Natural killer cell (primary cell): ENCODE results near the gene MB. TPM values are rescaled to one million over a fixed set of nuclear protein-coding genes. Genes with fewer than 3 reads are reported as not detected.

Experiments used
- ATAC-seq, 3 donors: fragments of 150-1000 bp in 2 of 3; fragments of 200-7000 bp in 1 of 3; cut with Tn5 transposase; 1 replicate in 1 of 3; 2 replicates in 2 of 3; pipeline ENCODE4 v1.10.0; 2021; ENCODE audit warnings: mild to moderate bottlenecking in 2 of 3, moderate library complexity in 2 of 3
- DNase-seq, 2 donors: peaks; one replicate each; pipeline versions ENCODE4 v3.0.0 to v3.0.0-alpha.2; 2013 to 2021; ENCODE audit warnings: mixed read lengths in 1 of 2
- H3K27ac ChIP-seq: one replicate; pipeline ENCODE4 v1.5.1; 2013; ENCODE audit warnings: mild to moderate bottlenecking, low read length
- H3K27me3 ChIP-seq: one replicate; pipeline ENCODE4 v1.6.1; 2013; ENCODE audit warnings: low read length; ENCODE audit not compliant: control insufficient read depth, insufficient read depth
- H3K36me3 ChIP-seq: one replicate; pipeline ENCODE4 v1.6.1; 2013; ENCODE audit warnings: low read length; ENCODE audit not compliant: control insufficient read depth, insufficient read depth
- H3K4me1 ChIP-seq: one replicate; pipeline ENCODE4 v1.6.1; 2013; ENCODE audit warnings: low read length; ENCODE audit not compliant: control insufficient read depth, insufficient read depth
- H3K4me3 ChIP-seq: one replicate; pipeline ENCODE4 v1.5.1; 2013; ENCODE audit warnings: low read length
- H3K9me3 ChIP-seq: one replicate; pipeline ENCODE4 v1.6.1; 2013; ENCODE audit warnings: low read length; ENCODE audit not compliant: control insufficient read depth, insufficient read depth
- H3K27ac Mint-ChIP-seq, 2 donors: one replicate each; pipeline ENCODE4 v1.8.0; 2022; ENCODE audit warnings: mild to moderate bottlenecking in 2 of 2, mixed read lengths in 2 of 2, moderate library complexity in 1 of 2
- H3K27me3 Mint-ChIP-seq, 2 donors: one replicate each; pipeline ENCODE4 v1.8.0; 2022; ENCODE audit warnings: low read depth in 2 of 2, mixed read lengths in 2 of 2
- H3K36me3 Mint-ChIP-seq: one replicate; pipeline ENCODE4 v1.8.0; 2022; ENCODE audit warnings: mixed read lengths
- H3K4me1 Mint-ChIP-seq, 2 donors: one replicate each; pipeline ENCODE4 v1.8.0; 2022; ENCODE audit warnings: mixed read lengths in 2 of 2
- H3K4me3 Mint-ChIP-seq: one replicate; pipeline ENCODE4 v1.8.0; 2022; ENCODE audit warnings: mild to moderate bottlenecking, moderate library complexity, mixed read lengths
- H3K9me3 Mint-ChIP-seq, 2 donors: one replicate each; pipeline ENCODE4 v1.8.0; 2022; ENCODE audit warnings: mixed read lengths in 2 of 2
- CTCF ChIP-seq: fragments of 200-600 bp; IDR thresholded peaks from one replicate; pipeline ENCODE4 v1.8.0; 2022; ENCODE audit warnings: antibody characterized with exemption
- WGBS: methylation state at CpG from one replicate; pipeline ENCODE4 v1.1.7; 2013; ENCODE audit warnings: missing lambda C conversion rate; ENCODE audit not compliant: insufficient coverage; 5-methylcytosine and 5-hydroxymethylcytosine counted together
- intact Hi-C: fragments of 100-400 bp; cut with micrococcal nuclease; formaldehyde crosslinking; loops from one replicate; pipeline ENCODE4 v1.14.2; 2022
- total RNA-seq, 4 donors: library from RNA; stranded (reverse); fragments of 120-200 nt in 1 of 4; gene quantifications; one replicate each; pipeline versions ENCODE4 v1.2.3 to v1.2.4, GENCODE V29; 2013 to 2022

The MB gene
- total RNA-seq, 3 donors from 2014 or later (not counting 1 experiment from before 2014, with no cell fraction given), result not detected

GRCh38 chr22:35590634-35591295 lies 26.4 kb downstream of the MB start:
- Histone ChIP-seq H3K4me3 (no peak overlapping the region), H3K27ac (no peak overlapping the region), H3K4me1 (peaks cover 2% of the 10 kb centered on the region), H3K9me3 (no peaks in the 10 kb centered on the region), H3K36me3 (no peaks in the 10 kb centered on the region), H3K27me3 (no peaks in the 10 kb centered on the region)
- Mint-ChIP-seq H3K9me3 (no peaks in the 10 kb centered on the region), H3K4me3 (no peak overlapping the region), H3K4me1 (no peaks in the 10 kb centered on the region), H3K36me3 (no peaks in the 10 kb centered on the region), H3K27me3 (no peaks in the 10 kb centered on the region), H3K27ac (no peak overlapping the region)
- intact Hi-C loops, result no loop called here
- DNase-seq, result no peak
- TF ChIP-seq CTCF, result no peak
- no peak for ATAC-seq
- 66% methylated on average over 12 of the region's 13 CpGs for WGBS

DNA sequence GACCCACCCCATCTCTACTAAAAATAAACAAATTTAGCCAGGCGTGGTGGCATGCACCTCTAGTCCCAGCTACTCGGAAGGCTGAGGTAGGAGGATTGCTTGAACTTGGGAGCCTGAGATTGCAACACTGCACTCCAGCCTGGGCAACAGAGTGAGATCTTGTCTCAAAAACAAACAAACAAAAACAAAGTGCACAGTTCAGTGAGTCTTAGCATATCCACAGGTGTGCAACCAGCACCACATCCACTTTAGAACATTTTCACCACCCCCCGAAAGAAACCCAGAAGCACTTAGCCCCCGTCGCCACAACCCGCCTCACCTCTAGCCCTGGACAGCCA lies 27.4 kb downstream of the MB start:
- no peak for ATAC-seq
- H3K4me1 ChIP-seq, result peaks cover 2% of the 10 kb centered on the region
- H3K4me3 ChIP-seq, result no peak overlapping the region
- TF ChIP-seq CTCF, result no peak
- no peaks in the 10 kb centered on the region for H3K9me3 ChIP-seq
- no peaks in the 10 kb centered on the region for H3K9me3 Mint-ChIP-seq
- H3K27ac ChIP-seq, result no peak overlapping the region
- DNase-seq, result no peak
- no peaks in the 10 kb centered on the region for H3K36me3 ChIP-seq
- 85% methylated on average over 6 of the region's 6 CpGs for WGBS
- intact Hi-C loops, result no loop called here
- H3K4me1 Mint-ChIP-seq, result no peaks in the 10 kb centered on the region
- no peaks in the 10 kb centered on the region for H3K27me3 Mint-ChIP-seq
- H3K36me3 Mint-ChIP-seq, result no peaks in the 10 kb centered on the region
- no peak overlapping the region for H3K4me3 Mint-ChIP-seq
- no peaks in the 10 kb centered on the region for H3K27me3 ChIP-seq
- H3K27ac Mint-ChIP-seq, result no peak overlapping the region

DNA sequence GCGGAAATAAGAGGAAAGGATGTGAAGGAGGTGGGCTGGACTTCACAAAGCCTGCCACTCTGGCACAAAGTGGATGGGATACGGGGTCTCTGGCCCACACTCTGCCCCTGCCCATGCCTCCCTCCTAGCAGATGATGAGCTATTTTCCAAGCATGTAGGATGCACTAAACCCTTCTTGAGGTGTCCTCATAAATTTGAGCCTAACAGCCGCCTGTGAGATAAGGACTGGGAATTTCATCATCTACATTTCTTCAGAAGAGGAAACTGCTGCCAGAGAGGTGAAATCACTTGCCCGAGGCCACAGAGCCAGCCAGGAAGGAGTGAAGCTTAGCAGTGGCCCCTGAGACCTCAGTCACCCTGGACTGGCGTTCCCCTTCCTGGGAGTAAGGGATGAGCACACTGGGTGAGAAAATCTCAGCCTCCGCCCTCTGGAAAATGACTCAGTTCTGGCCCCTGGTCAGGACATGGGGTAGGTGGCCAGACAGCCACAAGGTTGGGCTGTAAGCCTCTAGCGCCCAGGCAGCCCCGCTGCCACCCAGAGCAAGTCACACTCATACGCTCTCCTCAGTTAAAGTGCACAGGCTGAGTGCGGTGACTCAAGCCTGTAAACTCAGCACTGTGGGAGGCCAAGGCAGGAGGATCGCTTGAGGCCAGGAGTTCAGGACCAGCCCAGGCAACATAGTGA lies 27.9 kb downstream of the MB start:
- WGBS, result 78% methylated on average over 11 of the region's 11 CpGs
- peaks cover 2% of the 10 kb centered on the region for H3K4me1 ChIP-seq
- TF ChIP-seq CTCF, result no peak
- no peaks in the 10 kb centered on the region for H3K36me3 ChIP-seq
- no peak for DNase-seq
- Mint-ChIP-seq H3K4me1 (no peaks in the 10 kb centered on the region), H3K4me3 (no peak overlapping the region), H3K27ac (no peak overlapping the region), H3K27me3 (no peaks in the 10 kb centered on the region), H3K36me3 (no peaks in the 10 kb centered on the region), H3K9me3 (no peaks in the 10 kb centered on the region)
- H3K27me3 ChIP-seq, result no peaks in the 10 kb centered on the region
- no peak overlapping the region for H3K27ac ChIP-seq
- H3K9me3 ChIP-seq, result no peaks in the 10 kb centered on the region
- intact Hi-C loops, result no loop called here
- H3K4me3 ChIP-seq, result no peak overlapping the region
- peak in 1 of 3 donors; percentile 37 for ATAC-seq
